KG1 (cell line): ENCODE data around the gene TLE6.
"Not testable (repeated sequence)": the region's sequence is repeated elsewhere in the genome, so short reads cannot be mapped to it uniquely, and the experiment has no call there.

Experiments used
- DNase-seq: peaks from one replicate; lab custom pipeline; 2025; lab: John Stamatoyannopoulos, UW

TLE6 gene

DNA sequence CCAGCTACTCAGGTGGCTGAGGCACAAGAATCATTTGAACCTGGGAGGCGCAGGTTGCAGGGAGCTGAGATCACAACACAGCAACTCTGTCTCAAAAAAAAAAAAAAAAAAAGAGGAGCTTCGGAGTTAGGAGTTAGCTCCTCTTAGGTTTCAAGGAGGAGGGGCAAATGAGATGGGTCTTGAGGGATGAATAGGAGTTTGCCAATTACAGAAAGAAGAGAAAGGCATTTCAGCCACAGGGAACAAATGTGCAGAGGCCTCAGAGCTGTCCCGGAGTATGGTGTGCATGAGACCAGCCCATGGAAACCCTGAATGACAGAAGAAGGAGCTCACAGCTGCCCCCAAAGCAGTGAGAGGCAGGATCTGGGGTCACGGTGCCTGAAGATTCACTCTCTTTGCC, 27.2 kb downstream of the TLE6 start:
- no peak for DNase-seq

DNA sequence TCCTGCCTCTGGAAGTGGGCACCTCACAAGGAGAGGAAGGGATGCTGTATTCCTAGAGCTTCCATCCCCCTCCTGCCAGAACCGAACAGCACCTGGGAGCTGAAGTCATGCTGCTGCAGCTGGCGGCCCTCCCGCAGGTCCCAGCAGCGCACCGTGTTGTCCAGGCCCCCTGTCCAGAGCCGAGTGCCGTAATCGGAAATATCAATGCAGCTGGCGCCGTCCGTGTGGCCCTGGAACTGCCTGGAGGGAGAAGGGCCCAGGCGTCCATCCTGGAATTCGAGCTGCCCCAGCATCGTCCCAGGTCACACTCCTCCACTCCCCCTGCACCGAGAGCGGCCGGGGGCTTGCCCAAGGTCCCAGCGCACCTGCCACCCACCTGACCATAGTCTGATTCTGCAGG, 28.0 kb downstream of the TLE6 start:
- DNase-seq, result no peak

DNA sequence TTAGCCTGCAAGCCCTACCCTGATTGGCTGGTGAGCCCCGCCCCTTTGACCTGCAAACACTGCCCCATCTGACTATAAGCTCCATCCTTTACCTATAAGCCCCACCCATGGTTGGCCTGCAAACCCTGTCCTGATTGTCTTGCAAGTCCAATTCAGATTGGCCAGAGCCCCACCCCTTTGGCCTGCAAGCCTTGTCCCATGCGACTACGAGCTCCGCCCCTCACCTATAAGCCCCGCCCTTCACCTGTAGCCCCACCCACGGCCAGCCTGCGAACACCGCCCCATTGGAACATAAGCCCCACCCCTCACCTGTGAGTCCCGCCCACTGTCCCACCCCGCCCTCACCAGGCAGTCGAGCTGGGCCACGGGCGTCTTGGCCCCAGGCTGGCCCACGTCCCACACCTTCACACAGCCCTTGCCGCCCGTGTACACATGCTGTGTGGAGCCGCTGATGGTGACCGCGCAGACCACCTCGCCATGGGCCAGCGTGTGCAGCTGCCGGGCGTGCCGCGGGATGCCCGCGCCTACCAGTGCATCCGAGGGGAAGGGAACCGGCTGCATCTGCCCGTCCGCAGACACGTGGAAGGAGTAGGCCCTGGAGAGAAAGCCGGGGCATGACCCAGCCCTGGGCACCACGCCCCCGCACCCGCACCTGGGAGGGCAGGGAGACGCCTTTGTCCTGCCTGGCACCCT, 28.9 kb downstream of the TLE6 start:
- no peak for DNase-seq

DNA sequence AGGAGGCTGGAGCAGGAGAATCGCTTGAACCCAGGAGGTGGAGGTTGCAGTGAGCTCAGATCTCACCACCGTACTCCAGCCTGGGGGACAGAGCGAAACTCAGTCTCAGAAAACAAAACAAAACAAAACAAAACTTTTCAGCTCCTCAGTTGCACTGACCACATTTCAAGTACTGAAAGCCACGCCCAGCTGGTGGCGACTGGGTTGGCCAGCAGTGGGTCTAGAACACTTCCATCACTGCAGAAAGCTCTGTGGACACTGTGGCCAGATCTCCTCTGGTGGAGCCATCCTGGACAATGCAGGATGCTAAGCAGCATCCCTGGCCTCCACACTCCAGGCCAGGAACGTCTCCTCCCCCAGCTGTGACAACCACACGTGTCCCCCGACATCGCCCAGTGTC, 30.6 kb downstream of the TLE6 start:
- DNase-seq, result no peak

- DNase-seq, result no peak
These were observed 31.6 kb downstream of the TLE6 start for GRCh38 chr19:3008994-3009393.

DNA sequence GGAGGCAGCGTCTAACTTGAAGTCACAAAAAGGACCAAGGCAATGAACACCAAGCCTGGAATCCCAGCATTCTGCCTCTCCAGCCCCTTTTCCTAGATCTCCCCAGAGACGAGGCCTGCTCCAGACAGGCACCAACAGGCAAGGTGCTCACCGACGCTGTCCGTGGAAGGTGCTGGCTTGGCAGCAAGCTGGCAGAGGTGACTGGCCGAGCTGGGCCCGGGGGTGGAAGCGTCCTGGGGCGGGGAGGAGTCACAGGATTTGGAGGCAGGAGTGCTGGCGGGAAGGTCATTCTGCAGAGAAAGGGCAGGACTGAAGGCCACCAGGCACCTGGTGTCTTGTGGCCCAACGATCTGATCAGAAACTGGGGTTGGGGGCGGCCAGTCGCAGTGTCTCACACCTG, 33.5 kb downstream of the TLE6 start:
- no peak for DNase-seq

- not testable (repeated sequence) for DNase-seq
These were observed 34.7 kb downstream of the TLE6 start for GRCh38 chr19:3012059-3012458.

DNA sequence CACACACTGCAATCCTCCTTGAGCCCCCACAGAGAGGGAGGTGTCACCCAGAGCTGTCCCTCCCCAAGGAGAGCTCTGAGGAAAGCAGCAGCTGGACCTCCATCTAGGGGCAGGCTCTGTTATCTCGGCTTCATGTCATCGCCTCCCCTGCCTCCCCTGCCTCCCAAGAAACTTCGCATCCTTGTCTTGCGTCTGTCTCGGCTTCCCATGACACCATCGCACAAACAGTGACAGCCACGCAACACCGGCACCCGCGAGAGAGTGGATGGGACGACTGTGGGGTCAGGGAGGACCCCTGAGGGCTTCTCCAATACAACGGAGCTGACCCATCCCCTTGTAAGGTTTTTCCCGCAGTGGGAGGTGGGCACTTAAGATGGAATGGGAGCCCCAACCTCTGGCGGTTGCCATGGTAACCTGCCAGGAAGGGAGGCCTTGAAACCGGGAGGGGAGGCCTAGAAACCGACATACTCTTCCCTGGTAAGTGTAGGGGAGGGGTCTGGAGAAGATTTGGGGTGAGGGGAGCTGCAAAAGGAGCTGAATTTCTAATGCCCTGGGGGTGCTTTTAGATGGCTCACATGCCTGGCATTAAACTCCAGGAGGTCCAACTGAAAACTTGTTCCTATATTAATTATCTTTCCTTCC, 35.4 kb downstream of the TLE6 start:
- DNase-seq, result no peak

- DNase-seq, result no peak
These were observed 35.9 kb downstream of the TLE6 start for GRCh38 chr19:3013263-3013725.

DNA sequence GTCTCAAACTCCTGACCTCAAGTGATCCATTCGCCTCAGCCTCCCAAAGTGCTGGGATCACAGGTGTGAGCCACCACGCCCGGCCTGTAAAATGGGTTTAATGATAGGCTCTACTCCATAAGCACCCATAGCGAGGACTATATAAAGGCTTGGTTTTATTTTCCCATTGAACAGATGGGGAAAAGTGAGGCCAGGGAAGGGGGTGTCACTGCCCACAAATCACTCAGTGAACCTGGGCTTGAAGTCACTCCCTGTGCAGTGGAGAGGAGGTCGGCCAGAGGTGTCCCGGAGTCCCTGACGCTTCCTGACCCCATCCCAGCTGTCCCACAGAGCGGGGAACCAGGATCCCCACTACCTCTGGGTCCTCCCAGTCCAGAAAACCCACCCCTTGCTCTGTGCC, 36.8 kb downstream of the TLE6 start:
- no peak for DNase-seq

- DNase-seq, result no peak
These were observed 38.0 kb downstream of the TLE6 start for GRCh38 chr19:3015126-3016057.

GRCh38 chr19:3017923-3018322, 40.6 kb downstream of the TLE6 start:
- no peak for DNase-seq

DNA sequence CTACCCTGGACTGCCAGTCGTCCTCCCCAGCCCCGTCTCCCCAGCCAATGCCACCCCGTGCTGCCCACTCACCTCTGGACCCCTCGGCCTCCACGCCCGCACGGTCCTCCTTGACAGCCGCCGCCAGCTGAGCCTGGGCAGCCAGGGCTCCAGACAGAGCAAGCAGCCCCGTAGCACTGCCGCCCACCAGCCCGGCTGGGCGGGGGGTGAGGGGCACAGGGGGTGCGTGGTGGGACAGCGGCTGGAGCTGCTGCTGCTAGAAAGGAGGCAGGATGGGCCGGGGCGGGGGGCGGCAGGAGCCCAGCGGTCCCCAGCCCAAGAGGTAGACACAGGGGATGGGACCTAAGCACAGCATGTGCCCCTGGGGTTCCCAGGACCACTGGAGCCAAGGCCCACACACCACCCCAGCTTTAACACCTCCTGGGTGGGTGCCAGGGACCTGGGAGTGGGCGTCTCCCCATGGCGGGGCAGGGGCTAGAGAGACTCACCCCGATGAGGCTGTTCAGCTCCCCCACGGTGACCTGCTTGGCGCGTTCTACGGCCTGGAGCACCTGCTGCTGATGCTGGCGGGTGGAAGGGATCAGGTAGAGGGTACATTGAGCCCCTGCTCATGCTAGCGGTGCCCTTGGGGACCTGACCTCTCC, 42.0 kb downstream of the TLE6 start:
- DNase-seq, result no peak

DNA sequence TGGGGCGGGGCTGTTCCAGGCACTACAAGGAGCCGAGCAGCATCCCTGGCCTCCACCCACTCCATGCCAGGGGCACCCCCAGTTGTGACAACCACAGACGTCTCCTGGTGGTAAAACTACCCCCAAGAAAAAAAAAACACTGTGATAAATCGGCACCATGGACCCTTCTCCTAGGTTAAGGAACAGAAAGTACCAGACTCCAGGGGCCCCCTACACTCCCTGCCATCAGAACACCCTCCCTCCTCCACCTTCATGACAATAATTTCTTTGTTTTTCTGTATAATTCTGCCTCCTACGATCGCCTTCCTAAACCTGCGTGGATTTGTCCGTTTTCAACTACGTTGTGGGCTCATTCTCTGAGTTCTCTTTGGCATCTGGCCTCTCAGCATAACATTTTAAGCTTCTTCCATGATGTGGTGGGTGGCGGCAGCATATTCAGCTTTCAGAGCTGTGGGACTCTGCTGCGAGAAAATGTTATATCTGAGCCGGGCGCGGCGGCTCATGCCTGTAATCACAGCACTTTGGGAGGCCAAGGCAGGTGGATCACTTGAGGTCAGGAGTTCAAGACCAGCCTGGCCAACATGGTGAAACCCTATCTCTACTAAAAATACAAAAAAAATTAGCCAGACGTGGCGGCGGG, 43.1 kb downstream of the TLE6 start:
- DNase-seq, result no peak

GRCh38 chr19:3024509-3024869, 47.1 kb downstream of the TLE6 start:
- no peak for DNase-seq

DNA sequence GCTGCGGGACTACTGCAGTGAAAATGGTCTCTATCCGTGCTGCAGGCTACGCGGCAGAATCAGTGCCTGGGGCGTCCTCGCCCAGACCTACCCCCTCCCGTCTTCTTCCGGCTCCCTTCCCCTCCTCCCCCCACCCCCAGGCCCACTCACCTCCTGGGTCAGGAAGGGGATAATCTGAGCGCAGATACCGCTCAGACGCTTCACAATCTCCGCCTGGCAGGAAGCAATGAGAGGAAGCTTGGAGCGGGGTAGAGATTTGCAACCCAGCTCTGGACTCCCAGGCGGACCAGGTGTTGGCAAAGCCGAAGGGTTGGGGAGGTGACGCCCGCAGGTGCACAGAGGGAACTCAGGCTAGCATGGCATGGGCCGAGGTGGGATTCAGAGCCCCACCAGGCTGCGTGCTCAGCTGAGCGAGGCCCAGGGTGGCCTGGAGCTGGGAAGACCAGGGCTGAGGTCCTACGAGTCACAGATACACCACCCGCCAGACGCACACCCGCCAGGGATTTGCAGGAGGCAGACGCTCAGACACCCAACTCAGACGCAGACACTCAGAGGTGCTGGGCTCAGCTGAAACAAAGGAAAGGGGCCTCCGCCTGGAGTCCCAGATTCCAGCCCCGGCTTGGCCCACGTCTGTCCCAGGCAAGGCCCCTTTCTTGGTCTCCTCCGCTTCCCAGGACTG, 47.6 kb downstream of the TLE6 start:
- DNase-seq, result no peak

- DNase-seq, result no peak
These were observed 48.2 kb downstream of the TLE6 start for GRCh38 chr19:3025549-3025886.

DNA sequence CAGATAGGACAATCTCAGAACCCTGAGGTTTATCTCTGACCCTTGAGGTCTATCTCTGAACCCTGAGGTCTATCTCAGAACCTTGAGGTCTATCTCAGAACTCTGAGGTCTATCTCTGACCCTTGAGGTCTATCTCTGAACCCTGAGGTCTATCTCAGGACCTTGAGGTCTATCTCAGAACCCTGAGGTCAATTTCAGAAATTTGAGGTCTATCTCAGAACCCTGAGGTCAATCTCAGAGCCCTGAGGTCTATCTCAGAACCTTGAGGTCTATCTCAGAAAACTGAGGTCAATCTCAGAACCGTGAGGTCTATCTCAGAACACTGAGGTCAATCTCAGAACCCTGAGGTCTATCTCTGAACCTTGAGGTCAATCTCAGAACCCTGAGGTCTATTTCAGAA, 49.4 kb downstream of the TLE6 start:
- DNase-seq, result no peak

DNA sequence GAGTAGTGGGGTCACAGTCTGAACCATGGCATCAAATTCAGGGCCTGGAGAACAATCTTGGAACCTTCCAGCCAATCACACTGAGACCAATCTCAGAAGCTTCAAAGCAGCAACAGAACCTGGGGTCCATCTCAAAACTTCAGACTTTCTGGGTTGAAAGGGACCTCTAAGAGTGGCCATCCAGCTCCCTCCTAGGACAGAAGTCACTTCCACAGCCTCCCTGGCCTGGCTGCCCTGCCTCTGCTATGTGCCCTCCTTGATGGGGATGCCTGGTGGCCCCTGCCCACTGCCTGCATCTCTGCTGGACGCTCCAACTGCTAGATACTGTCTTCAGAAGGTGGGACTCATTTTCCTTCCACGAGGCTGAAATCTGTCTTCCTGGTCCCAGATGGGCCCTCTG, 49.9 kb downstream of the TLE6 start:
- DNase-seq, result no peak

DNA sequence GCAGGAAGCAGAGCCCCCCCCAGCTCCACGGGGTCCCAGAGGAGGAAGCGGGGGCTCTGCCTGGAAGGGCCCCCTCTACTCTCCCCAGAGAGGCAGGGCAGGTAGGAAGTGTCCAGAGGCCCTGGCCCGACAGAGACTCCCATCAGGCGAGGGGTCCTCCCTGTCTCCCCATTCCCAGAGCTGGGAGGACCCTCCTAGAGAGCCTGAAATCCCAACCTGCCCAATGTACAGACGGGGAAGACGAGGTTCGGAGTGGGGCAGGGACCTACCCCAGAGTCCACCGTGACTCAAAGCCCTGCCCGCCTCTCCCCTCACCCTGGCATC, 50.6 kb downstream of the TLE6 start:
- DNase-seq, result no peak

DNA sequence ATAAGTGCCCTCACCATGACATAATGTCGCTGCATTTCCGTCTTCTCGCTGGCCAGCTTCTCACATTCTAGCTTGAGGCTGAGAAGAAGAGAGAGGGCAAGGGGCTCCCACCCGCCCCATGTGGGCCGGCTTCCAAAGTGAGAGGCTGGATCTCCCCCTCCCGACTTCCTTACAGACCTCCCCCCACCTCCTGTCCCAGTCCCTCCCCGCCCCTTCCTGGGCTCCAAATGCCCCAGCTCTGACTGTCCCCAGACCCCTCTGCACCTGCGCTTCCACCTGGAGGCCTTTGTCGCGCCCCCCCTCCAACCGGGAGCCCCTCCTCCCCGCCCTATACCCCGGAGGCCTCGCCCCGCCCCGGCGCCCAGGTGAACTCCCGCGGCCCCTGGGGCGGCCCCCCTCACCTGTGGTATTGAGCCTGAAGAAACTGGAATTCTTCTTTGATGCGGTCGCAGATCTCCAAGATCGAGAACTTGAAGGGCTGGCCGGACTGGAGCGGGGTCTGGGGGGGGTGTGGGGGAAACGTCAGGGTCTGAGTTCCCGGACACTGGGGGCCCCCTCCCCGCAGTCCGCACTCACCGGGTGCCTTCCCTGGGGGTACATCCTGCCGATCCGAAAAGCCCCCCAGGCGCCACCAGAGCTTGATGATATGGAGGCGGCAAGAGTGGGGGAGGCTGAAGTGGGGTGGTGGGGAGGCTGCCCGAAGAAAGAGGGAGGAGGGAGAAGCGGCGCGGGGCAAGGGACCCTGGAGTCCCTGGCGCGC, 51.1 kb downstream of the TLE6 start:
- DNase-seq, result no peak
